SK-N-SH (cell line): Measurements from ENCODE around the gene PGP. TPM values are rescaled to one million over a fixed set of nuclear protein-coding genes. Genes with fewer than 3 reads are reported as not detected.

Experiments used
- CTCF ChIA-PET: fragments of 300-600, 350-600 bp; formaldehyde crosslinking; extraction: SDS; loops from one replicate; lab custom pipeline; 2021; lab: Yijun Ruan, JAX
- POLR2A ChIA-PET: fragments of 350-600 bp; sonication (Branson Sonifier 250); formaldehyde crosslinking; extraction: SDS; loops from one replicate; lab custom pipeline; 2020; ENCODE audit warnings: antibody characterized with exemption, inconsistent platforms; lab: Yijun Ruan, JAX
- DNase-seq: peaks from one replicate; pipeline ENCODE4 v3.0.0; 2012
- H2AFZ ChIP-seq: fragments of 200-600 bp; sonication (generic); 2 replicates; pipeline ENCODE4 v1.8.1; 2016; ENCODE audit warnings: antibody characterized with exemption, mild to moderate bottlenecking, low read depth
- H3F3A ChIP-seq: fragments of 200-600 bp; sonication (generic); replicated peaks from 2 replicates; pipeline ENCODE3; 2016; ENCODE audit warnings: antibody characterized with exemption, mild to moderate bottlenecking; ENCODE audit not compliant: insufficient read depth
- H3K27ac ChIP-seq, 2 experiments: fragments of 200-500 bp in 1 of 2; fragments of 200-600 bp in 1 of 2; sonication (Bioruptor generic) in 1 of 2; sonication (generic), shearing (Covaris generic) in 1 of 2; 2 replicates each; pipeline versions ENCODE4 v1.5.1 to v1.6.1; 2014 to 2016; ENCODE audit warnings: low read depth in 2 of 2, inconsistent platforms in 1 of 2, low read length in 1 of 2, mild to moderate bottlenecking in 1 of 2, mixed read lengths in 1 of 2
- H3K27me3 ChIP-seq: fragments of 200-600 bp; sonication (generic), shearing (Covaris generic); 2 replicates; pipeline ENCODE4 v1.6.1; 2016; ENCODE audit warnings: mixed run types; ENCODE audit not compliant: insufficient read depth
- H3K36me3 ChIP-seq, 2 experiments: fragments of 200-500 bp in 1 of 2; fragments of 200-600 bp in 1 of 2; sonication (Bioruptor generic) in 1 of 2; sonication (generic) in 1 of 2; replicated peaks in 1 of 2; 2 replicates each; pipeline versions ENCODE3 to v1.5.1; 2014 to 2016; ENCODE audit warnings: low read length in 1 of 2, mild to moderate bottlenecking in 1 of 2; ENCODE audit not compliant: insufficient read depth in 2 of 2, control insufficient read depth in 1 of 2
- H3K4me1 ChIP-seq, 2 experiments: fragments of 200-500 bp in 1 of 2; fragments of 200-600 bp in 1 of 2; sonication (Bioruptor generic) in 1 of 2; sonication (generic), shearing (Covaris generic) in 1 of 2; 2 replicates each; pipeline versions ENCODE4 v1.5.1 to v1.6.1; 2014 to 2016; ENCODE audit warnings: low read depth in 1 of 2, low read length in 1 of 2, mixed run types in 1 of 2; ENCODE audit not compliant: insufficient read depth in 2 of 2, control insufficient read depth in 1 of 2
- H3K4me2 ChIP-seq: fragments of 200-600 bp; sonication (generic), shearing (Covaris generic); 2 replicates; pipeline ENCODE4 v1.6.1; 2017; ENCODE audit warnings: mixed run types
- H3K4me3 ChIP-seq, 2 experiments: fragments of 200-500 bp in 1 of 2; fragments of 200-600 bp in 1 of 2; sonication (Bioruptor generic) in 1 of 2; sonication (generic), shearing (Covaris generic) in 1 of 2; 2 replicates each; pipeline versions ENCODE4 v1.5.1 to v1.8.1; 2014 to 2016; ENCODE audit warnings: low read depth in 2 of 2, inconsistent platforms in 1 of 2, low read length in 1 of 2, mild to moderate bottlenecking in 1 of 2, mixed read lengths in 1 of 2, moderate library complexity in 1 of 2
- H3K79me2 ChIP-seq: fragments of 200-600 bp; sonication (generic); 2 replicates; pipeline ENCODE4 v1.8.1; 2017; ENCODE audit warnings: mild to moderate bottlenecking; ENCODE audit not compliant: insufficient read depth
- H3K9ac ChIP-seq: fragments of 200-600 bp; sonication (generic); 2 replicates; pipeline ENCODE4 v1.6.1; 2017; ENCODE audit warnings: mixed run types
- H3K9me2 ChIP-seq: fragments of 200-600 bp; sonication (generic); 2 replicates; pipeline ENCODE4 v1.6.1; 2017; ENCODE audit warnings: mixed run types
- H3K9me3 ChIP-seq: fragments of 200-600 bp; sonication (generic); 2 replicates; pipeline ENCODE4 v1.6.1; 2017; ENCODE audit warnings: mixed run types, mild to moderate bottlenecking, moderate library complexity
- H4K20me1 ChIP-seq: fragments of 200-600 bp; sonication (generic); 2 replicates; pipeline ENCODE4 v1.6.1; 2017; ENCODE audit warnings: mild to moderate bottlenecking, mixed run types; ENCODE audit not compliant: insufficient read depth
- CHD2 ChIP-seq: fragments of 150-350 bp; IDR thresholded peaks from 2 replicates; pipeline ENCODE4 v1.6.1; 2018; ENCODE audit warnings: low read length; ENCODE audit not compliant: partially characterized antibody
- ELF1 ChIP-seq: IDR thresholded peaks from 2 replicates; pipeline ENCODE4 v1.4.0; 2012
- EP300 ChIP-seq, 2 experiments: IDR thresholded peaks; 2 replicates each; pipeline versions ENCODE4 v1.4.0 to v1.6.1; 2012; ENCODE audit warnings: borderline replicate concordance in 1 of 2, low read depth in 1 of 2, low read length in 1 of 2
- FOSL2 ChIP-seq: IDR thresholded peaks from 2 replicates; pipeline ENCODE4 v1.4.0; 2012; ENCODE audit warnings: low read depth, mild to moderate bottlenecking, moderate library complexity, borderline replicate concordance
- FOXM1 ChIP-seq: IDR thresholded peaks from 2 replicates; pipeline ENCODE4 v1.4.0; 2012; ENCODE audit warnings: low read depth, mild to moderate bottlenecking
- MXI1 ChIP-seq: IDR thresholded peaks from 2 replicates; pipeline ENCODE4 v1.6.1; 2012; ENCODE audit warnings: mild to moderate bottlenecking, low read depth, low read length, improper control_type of control experiment
- NFIC ChIP-seq: IDR thresholded peaks from 2 replicates; pipeline ENCODE4 v1.4.0; 2012; ENCODE audit warnings: borderline replicate concordance
- POLR2AphosphoS5 ChIP-seq: IDR thresholded peaks from 2 replicates; pipeline ENCODE4 v1.6.1; 2012; ENCODE audit warnings: low read depth, low read length
- RCOR1 ChIP-seq: fragments of 150-350 bp; IDR thresholded peaks from 2 replicates; pipeline ENCODE4 v1.6.1; 2017; ENCODE audit warnings: antibody characterized with exemption, low read length
- RFX5 ChIP-seq: IDR thresholded peaks from 2 replicates; pipeline ENCODE4 v1.6.1; 2012; ENCODE audit warnings: mild to moderate bottlenecking, improper control_type of control experiment, low read length
- SIN3A ChIP-seq: IDR thresholded peaks from 2 replicates; pipeline ENCODE4 v1.6.1; 2012; ENCODE audit warnings: low read depth, mild to moderate bottlenecking, low read length, moderate library complexity, borderline replicate concordance
- SMC3 ChIP-seq: IDR thresholded peaks from 2 replicates; pipeline ENCODE4 v1.6.1; 2012; ENCODE audit warnings: low read depth, low read length, improper control_type of control experiment
- whole genome bisulfite sequencing: methylation state at CpG from one replicate; pipeline ENCODE4 v1.1.6; 2017; ENCODE audit warnings: low lambda C conversion rate; 5-methylcytosine and 5-hydroxymethylcytosine counted together
- polyA plus RNA-seq, 3 experiments: library from polyadenylated mRNA; depleted of rRNA; stranded (reverse); fragments of >200 nt; gene quantifications; 2 replicates each; pipeline ENCODE4 v1.2.3, GENCODE V29; 2012
- TF ChIP-seq, protein P1 (sequence below): IDR thresholded peaks from 2 replicates; pipeline ENCODE4 v1.4.0; 2012; ENCODE audit warnings: low read depth
- TF ChIP-seq, protein P2 (sequence below): fragments of 150-350 bp; IDR thresholded peaks from 2 replicates; pipeline ENCODE4 v1.6.1; 2016; ENCODE audit warnings: mild to moderate bottlenecking, low read depth, low read length
- TF ChIP-seq, protein P3 (sequence below): IDR thresholded peaks from 2 replicates; pipeline ENCODE4 v1.4.0; 2012; ENCODE audit warnings: low read depth, borderline replicate concordance

PGP gene
- polyA plus RNA-seq, 1 of the 3 experiments (the other 2 are of a cell fraction): 10.3 TPM

DNA sequence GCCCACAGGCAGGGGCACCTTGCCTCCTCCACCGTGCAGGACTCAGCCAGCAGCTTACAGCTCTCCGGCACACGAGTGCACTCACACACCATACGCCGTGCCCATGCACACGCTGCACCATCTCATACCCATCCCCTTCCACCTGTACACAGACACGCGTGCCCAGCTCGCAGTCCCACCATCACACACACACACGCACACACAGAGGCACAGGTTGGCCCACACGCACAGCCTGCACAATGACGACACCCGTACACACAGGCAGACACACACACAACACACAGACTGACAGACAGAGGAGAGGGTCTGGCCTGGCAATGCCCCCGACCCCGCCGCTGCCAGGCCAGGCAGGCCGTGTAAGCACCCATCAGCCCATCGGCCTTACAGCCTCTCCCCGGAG is 30.3 kb downstream of the PGP start:
- 96% methylated on average over 13 of the region's 19 CpGs for WGBS
- POLR2A ChIA-PET: interaction anchor here (1.3 kb wide), 1 partner anchor 29 kb away, joined by 4 read pairs; the partner anchor contains the start of gene TRAF7
- TF ChIP-seq SMC3 (no peak), NFIC (no peak), POLR2AphosphoS5 (no peak)

DNA sequence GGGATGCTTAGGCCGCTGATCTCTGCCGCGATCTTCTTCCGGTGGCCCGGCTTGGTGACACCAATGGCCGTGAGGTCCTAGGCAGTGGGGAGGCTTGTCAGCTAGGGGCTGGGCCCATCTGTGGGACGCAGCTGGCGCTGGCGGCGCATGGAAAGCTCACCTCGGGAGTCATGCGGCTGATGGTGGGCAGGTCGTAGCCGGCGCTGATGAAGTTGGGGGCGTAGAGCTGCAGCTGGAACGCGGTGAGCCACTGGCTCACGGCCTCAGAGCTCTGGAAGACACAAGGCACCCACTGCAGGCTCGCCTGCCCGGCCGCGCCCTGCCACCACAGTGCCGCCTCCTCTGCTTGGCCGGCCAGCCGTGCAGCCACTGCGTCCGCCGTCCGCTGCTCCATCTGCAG is 31.0 kb downstream of the PGP start:
- Histone ChIP-seq H3K27ac (no peak overlapping the region), H3K9me2 (no peaks in the 10 kb centered on the region), H4K20me1 (no peaks in the 10 kb centered on the region), H3K79me2 (no peaks in the 10 kb centered on the region), H3K4me2 (no peak overlapping the region)
- WGBS: 95% methylated on average over 22 of the region's 30 CpGs
- TF ChIP-seq MXI1: no peak
- TF ChIP-seq FOSL2: no peak
- TF ChIP-seq FOXM1: no peak
- TF ChIP-seq EP300 (IDR thresholded peaks at IDR 0.05; ENCODE audit: borderline replicate concordance in 1 of 2, low read depth in 1 of 2, low read length in 1 of 2): no peak
- TF ChIP-seq RCOR1: no peak
- no peak for TF ChIP-seq RFX5
- TF ChIP-seq, protein P1, sequence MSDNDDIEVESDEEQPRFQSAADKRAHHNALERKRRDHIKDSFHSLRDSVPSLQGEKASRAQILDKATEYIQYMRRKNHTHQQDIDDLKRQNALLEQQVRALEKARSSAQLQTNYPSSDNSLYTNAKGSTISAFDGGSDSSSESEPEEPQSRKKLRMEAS: no peak
- TF ChIP-seq, protein P2, sequence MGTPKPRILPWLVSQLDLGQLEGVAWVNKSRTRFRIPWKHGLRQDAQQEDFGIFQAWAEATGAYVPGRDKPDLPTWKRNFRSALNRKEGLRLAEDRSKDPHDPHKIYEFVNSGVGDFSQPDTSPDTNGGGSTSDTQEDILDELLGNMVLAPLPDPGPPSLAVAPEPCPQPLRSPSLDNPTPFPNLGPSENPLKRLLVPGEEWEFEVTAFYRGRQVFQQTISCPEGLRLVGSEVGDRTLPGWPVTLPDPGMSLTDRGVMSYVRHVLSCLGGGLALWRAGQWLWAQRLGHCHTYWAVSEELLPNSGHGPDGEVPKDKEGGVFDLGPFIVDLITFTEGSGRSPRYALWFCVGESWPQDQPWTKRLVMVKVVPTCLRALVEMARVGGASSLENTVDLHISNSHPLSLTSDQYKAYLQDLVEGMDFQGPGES: no peak
- TF ChIP-seq, protein P3, sequence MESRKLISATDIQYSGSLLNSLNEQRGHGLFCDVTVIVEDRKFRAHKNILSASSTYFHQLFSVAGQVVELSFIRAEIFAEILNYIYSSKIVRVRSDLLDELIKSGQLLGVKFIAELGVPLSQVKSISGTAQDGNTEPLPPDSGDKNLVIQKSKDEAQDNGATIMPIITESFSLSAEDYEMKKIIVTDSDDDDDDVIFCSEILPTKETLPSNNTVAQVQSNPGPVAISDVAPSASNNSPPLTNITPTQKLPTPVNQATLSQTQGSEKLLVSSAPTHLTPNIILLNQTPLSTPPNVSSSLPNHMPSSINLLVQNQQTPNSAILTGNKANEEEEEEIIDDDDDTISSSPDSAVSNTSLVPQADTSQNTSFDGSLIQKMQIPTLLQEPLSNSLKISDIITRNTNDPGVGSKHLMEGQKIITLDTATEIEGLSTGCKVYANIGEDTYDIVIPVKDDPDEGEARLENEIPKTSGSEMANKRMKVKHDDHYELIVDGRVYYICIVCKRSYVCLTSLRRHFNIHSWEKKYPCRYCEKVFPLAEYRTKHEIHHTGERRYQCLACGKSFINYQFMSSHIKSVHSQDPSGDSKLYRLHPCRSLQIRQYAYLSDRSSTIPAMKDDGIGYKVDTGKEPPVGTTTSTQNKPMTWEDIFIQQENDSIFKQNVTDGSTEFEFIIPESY: no peak
- no peak for TF ChIP-seq SMC3
- no peak for TF ChIP-seq ELF1
- TF ChIP-seq SIN3A: no peak
- no peak for TF ChIP-seq CHD2
- TF ChIP-seq, all 33 proteins: peak for 0
- no peak overlapping the region for H3K9ac ChIP-seq
- peaks cover 0 to 2% of the 10 kb centered on the region in 2 experiments for H3K36me3 ChIP-seq
- H3K27me3 ChIP-seq: no peaks in the 10 kb centered on the region
- no peaks in the 10 kb centered on the region for H3K4me1 ChIP-seq
- ChIA-PET CTCF (interaction anchor here (3.9 kb wide), 1 partner anchor 12 kb away, joined by 19 read pairs; the partner anchor contains the start of gene CASKIN1), POLR2A (interaction anchor here (0.6 to 1.3 kb wide), 3 partner anchors 11 to 68 kb away, joined by 3 to 5 read pairs (median 4); partner anchors contain the start of gene TRAF7)
- no peak for DNase-seq
- H3K4me3 ChIP-seq: no peak overlapping the region
- no peaks in the 10 kb centered on the region for H3K9me3 ChIP-seq
- H2AFZ ChIP-seq: no peak overlapping the region
- H3F3A ChIP-seq: no peaks in the 10 kb centered on the region

More for the DNA sequence above, 30.3 kb downstream of the PGP start:
- Histone ChIP-seq H3K4me1 (no peaks in the 10 kb centered on the region), H3K4me2 (no peak overlapping the region), H3F3A (no peaks in the 10 kb centered on the region), H3K9me2 (no peaks in the 10 kb centered on the region), H3K4me3 (no peak overlapping the region), H3K27ac (no peak overlapping the region), H3K36me3 (peaks cover 0 to 2% of the 10 kb centered on the region in 2 experiments), H3K27me3 (no peaks in the 10 kb centered on the region), H3K9ac (no peak overlapping the region), H2AFZ (no peak overlapping the region), H3K9me3 (no peaks in the 10 kb centered on the region), H4K20me1 (no peaks in the 10 kb centered on the region), H3K79me2 (no peaks in the 10 kb centered on the region)
- CTCF ChIA-PET: interaction anchor here (3.9 kb wide), 1 partner anchor 11 kb away, joined by 19 read pairs; the partner anchor contains the start of gene CASKIN1
- no peak for DNase-seq
